Epithelial cell of esophagus (primary cell): ENCODE data around the gene ELAVL2.

ENCODE experiments used
- DNase-seq: peaks from one replicate; pipeline ENCODE4 v3.0.0; 2010; ENCODE audit warnings: low read depth
- H3K4me3 ChIP-seq: 2 replicates; pipeline ENCODE4 v1.5.1; 2011; ENCODE audit warnings: mild to moderate bottlenecking, low read length, control low read depth
- TF ChIP-seq, protein P1 (sequence below): IDR thresholded peaks from 2 replicates; pipeline ENCODE4 v1.5.1; 2011; ENCODE audit warnings: low read depth, mild to moderate bottlenecking, low read length, control low read depth, inconsistent platforms; ENCODE audit not compliant: insufficient read depth; ENCODE audit errors: missing control alignments

ELAVL2 gene

GRCh38 chr9:23820451-23821374 lies 5.3 kb downstream of the ELAVL2 start:
- peak overlapping the region; percentile 73 for H3K4me3 ChIP-seq
- TF ChIP-seq, protein P1, sequence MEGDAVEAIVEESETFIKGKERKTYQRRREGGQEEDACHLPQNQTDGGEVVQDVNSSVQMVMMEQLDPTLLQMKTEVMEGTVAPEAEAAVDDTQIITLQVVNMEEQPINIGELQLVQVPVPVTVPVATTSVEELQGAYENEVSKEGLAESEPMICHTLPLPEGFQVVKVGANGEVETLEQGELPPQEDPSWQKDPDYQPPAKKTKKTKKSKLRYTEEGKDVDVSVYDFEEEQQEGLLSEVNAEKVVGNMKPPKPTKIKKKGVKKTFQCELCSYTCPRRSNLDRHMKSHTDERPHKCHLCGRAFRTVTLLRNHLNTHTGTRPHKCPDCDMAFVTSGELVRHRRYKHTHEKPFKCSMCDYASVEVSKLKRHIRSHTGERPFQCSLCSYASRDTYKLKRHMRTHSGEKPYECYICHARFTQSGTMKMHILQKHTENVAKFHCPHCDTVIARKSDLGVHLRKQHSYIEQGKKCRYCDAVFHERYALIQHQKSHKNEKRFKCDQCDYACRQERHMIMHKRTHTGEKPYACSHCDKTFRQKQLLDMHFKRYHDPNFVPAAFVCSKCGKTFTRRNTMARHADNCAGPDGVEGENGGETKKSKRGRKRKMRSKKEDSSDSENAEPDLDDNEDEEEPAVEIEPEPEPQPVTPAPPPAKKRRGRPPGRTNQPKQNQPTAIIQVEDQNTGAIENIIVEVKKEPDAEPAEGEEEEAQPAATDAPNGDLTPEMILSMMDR, result no peak
- DNase-seq, result peak; percentile 58

GRCh38 chr9:23819403-23819802 lies 6.6 kb downstream of the ELAVL2 start:
- H3K4me3 ChIP-seq, result no peak overlapping the region
- DNase-seq, result no peak
- TF ChIP-seq, protein P1, result no peak

DNA sequence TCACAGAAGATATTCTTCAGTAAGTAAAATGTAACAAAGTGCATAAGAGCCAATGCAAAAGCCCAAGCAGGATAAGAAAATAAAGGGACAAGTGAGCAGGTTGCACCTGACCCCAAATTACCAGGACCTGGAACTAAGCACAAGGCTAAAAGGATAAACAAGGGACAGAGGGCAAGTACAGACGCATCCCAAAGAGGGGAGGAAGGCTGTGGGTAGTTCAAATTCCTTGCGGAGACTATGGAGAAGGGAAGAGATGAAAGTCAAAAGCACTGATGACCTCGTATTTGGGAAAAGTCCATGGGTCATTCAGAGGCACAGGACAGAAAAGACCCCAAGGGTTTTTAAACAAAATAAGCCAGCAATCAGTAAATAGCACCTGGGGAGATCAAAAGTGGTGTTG lies 11.8 kb downstream of the ELAVL2 start:
- TF ChIP-seq, protein P1, result no peak

DNA sequence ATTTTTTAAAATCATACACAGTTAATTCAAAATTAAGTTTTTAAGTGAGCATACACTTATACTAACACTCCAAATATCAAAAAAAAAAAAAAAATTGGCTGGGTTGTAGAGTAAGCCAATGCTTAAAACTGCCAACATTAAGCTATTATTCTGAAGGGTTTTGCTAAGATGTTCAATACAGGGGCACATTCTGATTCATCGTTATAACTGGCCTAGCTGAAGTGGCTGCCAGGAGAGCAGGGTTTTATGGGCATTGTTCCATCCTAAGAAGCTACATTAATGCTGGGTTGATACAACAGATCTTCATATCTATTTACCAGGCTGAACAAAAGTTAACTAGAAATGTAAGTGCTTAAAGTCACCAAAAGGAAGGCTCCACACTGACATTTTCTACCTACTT lies 13.4 kb downstream of the ELAVL2 start:
- no peak for DNase-seq
- H3K4me3 ChIP-seq, result no peak overlapping the region
- TF ChIP-seq, protein P1, result no peak

More for the DNA sequence above, 11.8 kb downstream of the ELAVL2 start:
- H3K4me3 ChIP-seq, result no peak overlapping the region
- DNase-seq, result peak; percentile 37

- TF ChIP-seq, protein P1, result no peak
- peak; percentile 70 for DNase-seq
- peak overlapping the region; percentile 7 for H3K4me3 ChIP-seq
These were observed 14.4 kb downstream of the ELAVL2 start for GRCh38 chr9:23811633-23812032.

GRCh38 chr9:23803216-23803615 lies 22.8 kb downstream of the ELAVL2 start:
- TF ChIP-seq, protein P1, result no peak
- no peak overlapping the region for H3K4me3 ChIP-seq
- DNase-seq, result no peak
